Immature natural killer cell (primary cell): ENCODE results near the gene ADCY3. TPM values are rescaled to one million over a fixed set of nuclear protein-coding genes. Genes with fewer than 3 reads are reported as not detected.
"Not testable (repeated sequence)": the region's sequence is repeated elsewhere in the genome, so short reads cannot be mapped to it uniquely, and the experiment has no call there.

ENCODE experiments used
- DNase-seq, 3 donors: peaks; one replicate each; pipeline ENCODE4 v3.0.0; 2022; ENCODE audit warnings: mixed read lengths in 1 of 3
- H3K27ac Mint-ChIP-seq, 6 donors: one replicate each; pipeline ENCODE4 v1.8.0; 2020; ENCODE audit warnings: mixed read lengths in 6 of 6, mild to moderate bottlenecking in 5 of 6, inconsistent platforms in 4 of 6, moderate library complexity in 3 of 6
- H3K27me3 Mint-ChIP-seq, 3 donors: one replicate each; pipeline ENCODE4 v1.8.0; 2020 to 2021; ENCODE audit warnings: low read depth in 3 of 3, mild to moderate bottlenecking in 3 of 3, mixed read lengths in 3 of 3, moderate library complexity in 3 of 3, inconsistent platforms in 1 of 3
- H3K36me3 Mint-ChIP-seq, 3 donors: one replicate each; pipeline ENCODE4 v1.8.0; 2020; ENCODE audit warnings: mixed read lengths in 3 of 3, inconsistent platforms in 2 of 3, mild to moderate bottlenecking in 2 of 3
- H3K4me1 Mint-ChIP-seq, 2 donors: one replicate each; pipeline ENCODE4 v1.8.0; 2020; ENCODE audit warnings: inconsistent platforms in 2 of 2, mild to moderate bottlenecking in 2 of 2, mixed read lengths in 2 of 2, moderate library complexity in 1 of 2
- H3K4me3 Mint-ChIP-seq, 5 donors: one replicate each; pipeline ENCODE4 v1.8.0; 2020; ENCODE audit warnings: mild to moderate bottlenecking in 5 of 5, mixed read lengths in 5 of 5, inconsistent platforms in 3 of 5, moderate library complexity in 3 of 5
- H3K9me3 Mint-ChIP-seq, 6 donors: one replicate each; pipeline ENCODE4 v1.8.0; 2020; ENCODE audit warnings: mild to moderate bottlenecking in 6 of 6, mixed read lengths in 6 of 6, inconsistent platforms in 4 of 6, moderate library complexity in 3 of 6
- polyA plus RNA-seq, 3 donors: library from polyadenylated mRNA; unstranded; fragments of 300-500 nt; fragmentation: Illumina TruSeq; gene quantifications; one replicate each; pipeline ENCODE4 v1.2.3, GENCODE V29; 2021

ADCY3 gene
- polyA plus RNA-seq, 3 donors from 2014 or later, result 0.86 to 2.1 TPM; not detected in 1

DNA sequence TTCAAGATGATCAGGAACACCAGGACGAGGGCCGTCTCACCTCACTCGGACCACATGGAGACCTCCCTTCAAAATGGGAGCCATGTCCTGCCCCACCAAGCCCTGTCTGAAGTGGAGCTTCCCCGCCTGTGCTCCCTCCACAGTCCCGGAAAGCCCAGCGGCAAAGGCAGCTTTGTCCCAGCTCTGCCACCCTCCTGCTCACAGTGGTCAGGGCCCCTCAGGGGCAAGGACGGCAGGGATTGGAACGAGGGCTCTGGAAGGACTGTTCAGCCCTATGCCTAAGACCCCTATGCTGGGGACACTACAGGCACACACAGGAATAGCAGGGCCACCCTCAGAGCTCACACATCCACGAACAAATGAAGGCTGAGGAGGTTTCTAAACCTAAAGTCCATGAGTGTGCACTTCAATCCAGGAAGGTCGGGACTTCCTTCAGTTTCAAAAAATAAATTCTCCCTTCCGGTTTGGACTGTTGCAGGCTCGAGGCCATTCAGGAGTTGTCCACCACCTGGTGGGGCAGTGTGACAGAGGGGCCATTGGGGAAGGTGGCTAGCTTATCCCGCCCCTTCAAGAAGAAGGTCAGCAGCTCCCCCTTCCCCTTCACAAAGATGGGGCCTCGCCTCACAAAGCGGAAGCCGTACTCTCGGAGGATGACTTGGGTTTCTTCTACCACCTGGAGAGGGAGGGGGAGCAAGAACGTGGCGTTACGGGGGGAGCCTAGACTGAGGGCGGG is 100.4 kb downstream of the ADCY3 start:
- Mint-ChIP-seq H3K27ac (no peak overlapping the region), H3K9me3 (no peaks in the 10 kb centered on the region), H3K4me1 (peaks cover 10 to 13% of the 10 kb centered on the region in 2 donors), H3K36me3 (peaks cover 20 to 43% (median 21%) of the 10 kb centered on the region in 3 donors), H3K4me3 (no peak overlapping the region), H3K27me3 (no peaks in the 10 kb centered on the region)
- DNase-seq, result no peak

DNA sequence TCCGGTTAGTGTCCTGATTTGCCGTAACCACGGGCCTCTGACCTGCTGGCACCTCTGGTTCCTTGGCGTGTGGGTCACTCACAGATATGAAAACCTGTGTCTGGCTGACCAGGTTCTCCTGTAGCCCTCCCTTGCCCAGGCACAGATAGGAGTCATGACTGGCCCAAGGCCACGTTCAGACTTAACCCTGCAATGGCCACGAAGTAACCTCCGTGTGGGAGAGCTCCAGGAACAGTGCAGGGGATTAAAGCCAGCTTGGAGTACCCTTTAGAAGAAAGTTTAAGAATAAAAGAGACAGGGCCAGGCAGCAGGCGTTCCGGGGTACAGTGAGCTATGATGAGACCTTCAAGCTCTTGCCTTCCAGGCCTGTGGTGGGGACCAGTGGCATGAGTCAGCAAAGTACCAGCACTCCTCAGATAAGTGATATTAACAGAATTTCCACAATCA is 101.3 kb downstream of the ADCY3 start:
- Mint-ChIP-seq H3K4me1 (peaks cover 10 to 22% of the 10 kb centered on the region in 2 donors), H3K27ac (peak overlapping the region in 2 of 6 donors; percentile 45 to 50), H3K4me3 (no peak overlapping the region), H3K27me3 (no peaks in the 10 kb centered on the region), H3K36me3 (peaks cover 21 to 47% (median 25%) of the 10 kb centered on the region in 3 donors), H3K9me3 (no peaks in the 10 kb centered on the region)
- DNase-seq, result no peak

DNA sequence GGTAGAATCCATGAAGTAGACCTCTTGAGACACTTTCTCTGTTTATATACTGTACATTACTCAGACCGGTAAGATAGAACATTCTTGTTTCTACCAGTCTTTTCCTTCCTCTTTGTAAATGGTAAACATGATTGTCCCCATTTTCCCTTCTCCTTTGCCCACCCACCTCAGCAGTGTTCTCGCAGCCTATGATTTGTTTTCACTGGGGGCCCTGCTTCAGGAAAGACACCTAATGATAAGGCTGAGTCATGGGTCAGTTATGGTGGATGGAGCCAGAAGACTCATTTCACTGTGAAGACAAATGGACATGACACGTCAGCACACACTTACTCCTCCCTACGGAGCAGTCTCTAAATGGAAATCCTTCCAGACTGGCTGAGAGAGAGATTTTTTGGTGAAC is 103.2 kb downstream of the ADCY3 start:
- Mint-ChIP-seq H3K4me3 (no peak overlapping the region), H3K27ac (peak overlapping the region in 2 of 6 donors; percentile 34 to 49), H3K4me1 (peaks cover 10 to 22% of the 10 kb centered on the region in 2 donors)

DNA sequence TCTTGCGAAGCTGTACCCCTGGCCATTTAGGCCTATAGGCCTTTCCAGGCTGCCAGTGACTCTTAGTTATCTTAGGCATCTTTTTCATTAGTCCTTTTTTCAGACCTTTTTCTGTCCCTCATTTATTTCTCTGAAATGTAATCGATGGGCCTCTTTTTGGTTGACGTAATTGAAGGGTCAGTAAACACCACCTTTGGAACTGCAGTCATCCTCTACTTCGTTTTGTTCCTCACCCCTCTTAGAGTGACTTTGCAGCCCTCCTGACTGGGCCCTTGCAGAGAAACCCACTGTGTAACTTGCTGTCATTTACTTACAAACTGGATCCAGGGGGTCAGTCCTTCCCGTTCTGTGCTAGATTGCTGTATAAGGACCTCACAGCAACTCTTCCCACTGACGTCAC is 103.6 kb downstream of the ADCY3 start:
- Mint-ChIP-seq H3K4me1 (peaks cover 10 to 22% of the 10 kb centered on the region in 2 donors), H3K9me3 (no peaks in the 10 kb centered on the region), H3K27ac (peak overlapping the region in 2 of 6 donors; percentile 34 to 49), H3K27me3 (peaks cover 0 to 2% (median 0%) of the 10 kb centered on the region in 3 donors), H3K36me3 (peaks cover 25 to 47% (median 30%) of the 10 kb centered on the region in 3 donors), H3K4me3 (no peak overlapping the region)
- no peak for DNase-seq

More for the DNA sequence above, 103.2 kb downstream of the ADCY3 start:
- Mint-ChIP-seq H3K36me3 (peaks cover 25 to 47% (median 28%) of the 10 kb centered on the region in 3 donors), H3K9me3 (no peaks in the 10 kb centered on the region), H3K27me3 (peaks cover 0 to 2% (median 0%) of the 10 kb centered on the region in 3 donors)
- no peak for DNase-seq

DNA sequence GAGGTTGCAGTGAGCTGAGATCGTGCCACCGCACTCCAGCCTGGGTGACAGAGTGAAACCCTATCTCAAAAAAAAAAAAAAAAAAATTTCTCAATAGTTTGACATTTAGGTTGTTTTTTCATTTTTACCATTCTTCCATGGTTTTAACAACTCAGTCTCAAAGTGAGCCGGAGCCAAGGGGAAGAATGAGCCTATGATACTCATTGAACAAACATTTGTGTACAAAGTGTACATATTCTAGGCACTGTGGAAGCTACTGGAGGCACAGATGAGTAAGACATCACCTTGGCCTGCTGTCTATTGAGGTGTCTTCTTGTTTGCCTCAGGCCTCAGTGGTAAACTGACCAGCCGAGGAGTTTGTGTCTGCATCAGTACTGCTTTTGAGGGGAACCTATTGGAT is 104.9 kb downstream of the ADCY3 start:
- peaks cover 10 to 22% of the 10 kb centered on the region in 2 donors for H3K4me1 Mint-ChIP-seq
- H3K27ac Mint-ChIP-seq, result peak overlapping the region in 3 of 6 donors; percentile 38 to 57 (median 53)
- H3K36me3 Mint-ChIP-seq, result peaks cover 25 to 39% (median 30%) of the 10 kb centered on the region in 3 donors
- no peaks in the 10 kb centered on the region for H3K9me3 Mint-ChIP-seq
- DNase-seq, result no peak
- H3K4me3 Mint-ChIP-seq, result no peak overlapping the region
- peaks cover 0 to 2% (median 0%) of the 10 kb centered on the region in 3 donors for H3K27me3 Mint-ChIP-seq

DNA sequence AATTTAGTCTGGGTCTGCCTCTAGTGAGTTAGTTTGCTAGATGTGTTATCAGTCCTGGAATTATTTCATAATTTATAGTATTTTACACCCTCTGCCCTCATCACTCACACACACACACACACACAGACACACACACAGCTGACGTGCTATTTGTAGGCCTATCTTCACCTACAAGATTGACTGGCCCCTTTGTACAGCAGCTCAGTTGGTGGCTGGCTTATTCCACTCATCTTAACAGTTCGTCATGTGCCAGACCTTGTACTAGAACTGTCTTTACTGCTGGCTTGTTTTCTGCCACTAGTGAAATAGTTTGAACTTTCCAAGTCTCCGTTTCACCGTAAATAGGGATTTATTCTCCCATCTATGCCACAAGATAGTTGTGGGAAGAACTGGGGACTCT is 105.5 kb downstream of the ADCY3 start:
- H3K4me3 Mint-ChIP-seq, result no peak overlapping the region
- no peak for DNase-seq
- H3K27ac Mint-ChIP-seq, result peak overlapping the region in 1 of 6 donors; percentile 12
- peaks cover 25 to 39% (median 30%) of the 10 kb centered on the region in 3 donors for H3K36me3 Mint-ChIP-seq
- H3K9me3 Mint-ChIP-seq, result no peaks in the 10 kb centered on the region
- peaks cover 0 to 2% (median 0%) of the 10 kb centered on the region in 3 donors for H3K27me3 Mint-ChIP-seq
- H3K4me1 Mint-ChIP-seq, result peaks cover 10 to 22% of the 10 kb centered on the region in 2 donors

DNA sequence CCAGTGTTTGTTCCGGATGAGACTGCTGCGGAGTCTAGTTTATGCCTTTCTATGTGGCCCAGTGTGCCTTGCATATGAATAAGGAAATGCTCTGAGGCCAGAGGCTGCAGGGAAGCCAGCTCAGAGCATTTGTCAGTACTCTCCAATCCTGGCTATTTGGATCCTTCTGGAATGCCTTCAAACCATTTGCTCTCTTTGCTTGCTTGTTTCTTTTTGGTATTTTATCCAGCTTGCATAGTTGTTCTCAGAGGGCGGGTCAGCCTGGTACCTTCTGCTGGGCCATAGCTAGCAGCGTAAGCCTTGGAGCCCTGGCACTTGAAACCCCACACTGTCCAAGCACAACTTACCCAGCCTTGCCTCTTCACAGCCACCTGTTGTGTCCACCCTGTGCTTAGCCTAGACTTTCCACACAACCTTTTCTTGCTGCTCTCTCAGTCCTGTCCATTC is 106.3 kb downstream of the ADCY3 start:
- peaks cover 21 to 36% (median 30%) of the 10 kb centered on the region in 3 donors for H3K36me3 Mint-ChIP-seq
- H3K27ac Mint-ChIP-seq, result peak overlapping the region in 1 of 6 donors; percentile 4

DNA sequence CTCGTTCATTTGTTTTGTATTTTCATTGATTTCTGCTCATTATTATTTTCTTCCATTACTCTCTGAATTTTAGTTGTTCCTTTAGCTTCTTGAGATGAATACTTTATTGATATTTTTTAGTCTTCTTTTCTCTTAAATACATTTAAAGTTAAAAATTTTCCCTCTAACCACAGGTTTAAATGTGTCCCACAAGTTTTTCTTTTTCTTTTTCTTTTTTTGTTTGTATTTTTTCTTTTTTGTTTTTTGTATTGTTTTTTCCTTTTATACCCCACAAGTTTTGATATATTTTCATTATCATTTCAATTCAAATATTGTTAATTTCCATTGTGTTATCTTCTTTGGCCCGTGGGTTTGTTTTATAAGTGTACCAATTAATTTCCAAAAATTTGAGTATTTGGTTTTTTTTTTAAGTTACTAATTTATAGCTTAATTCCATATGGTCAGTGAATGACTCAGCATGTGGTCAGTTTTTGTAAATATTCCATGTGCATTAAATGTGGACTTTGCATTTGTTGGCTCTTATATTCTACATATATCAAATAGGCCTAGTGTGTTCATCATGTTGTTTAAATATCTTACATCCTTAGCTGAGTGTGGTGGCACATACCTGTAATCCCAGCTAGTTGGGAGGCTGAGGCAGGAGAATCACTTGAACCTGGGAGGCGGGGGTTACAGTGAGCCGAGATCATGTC is 110.6 kb downstream of the ADCY3 start:
- DNase-seq, result no peak
- Mint-ChIP-seq H3K27ac (peak overlapping the region in 2 of 6 donors; percentile 32 to 73), H3K36me3 (peaks cover 17 to 27% (median 17%) of the 10 kb centered on the region in 3 donors), H3K27me3 (peaks cover 0 to 2% (median 0%) of the 10 kb centered on the region in 3 donors), H3K4me3 (no peak overlapping the region), H3K4me1 (peaks cover 0 to 16% of the 10 kb centered on the region in 2 donors), H3K9me3 (peaks cover 0 to 3% (median 0%) of the 10 kb centered on the region in 6 donors)

More for the DNA sequence above, 106.3 kb downstream of the ADCY3 start:
- Mint-ChIP-seq H3K9me3 (no peaks in the 10 kb centered on the region), H3K4me3 (no peak overlapping the region), H3K27me3 (peaks cover 0 to 2% (median 0%) of the 10 kb centered on the region in 3 donors), H3K4me1 (peaks cover 10 to 29% of the 10 kb centered on the region in 2 donors)
- no peak for DNase-seq

DNA sequence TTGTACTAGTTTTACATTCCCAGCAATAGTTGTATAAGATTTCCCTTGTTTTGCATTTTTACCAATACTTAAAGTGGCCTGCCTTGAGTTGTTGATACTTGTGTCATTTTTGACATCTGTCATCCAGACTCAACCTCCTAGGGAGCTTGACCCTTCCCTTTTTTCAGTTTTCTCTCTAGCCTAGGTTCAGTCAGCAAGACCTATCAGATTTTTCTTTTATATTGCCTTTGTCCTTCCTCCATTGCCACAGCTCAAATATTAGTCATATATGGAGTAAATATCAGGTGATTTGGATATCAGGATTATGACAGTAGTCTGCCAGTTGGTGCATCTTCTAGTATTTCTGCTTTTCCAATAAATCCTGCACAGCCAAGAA is 113.4 kb downstream of the ADCY3 start:
- no peak overlapping the region for H3K4me3 Mint-ChIP-seq
- DNase-seq, result no peak
- peak overlapping the region in 2 of 6 donors; percentile 10 to 39 for H3K27ac Mint-ChIP-seq

DNA sequence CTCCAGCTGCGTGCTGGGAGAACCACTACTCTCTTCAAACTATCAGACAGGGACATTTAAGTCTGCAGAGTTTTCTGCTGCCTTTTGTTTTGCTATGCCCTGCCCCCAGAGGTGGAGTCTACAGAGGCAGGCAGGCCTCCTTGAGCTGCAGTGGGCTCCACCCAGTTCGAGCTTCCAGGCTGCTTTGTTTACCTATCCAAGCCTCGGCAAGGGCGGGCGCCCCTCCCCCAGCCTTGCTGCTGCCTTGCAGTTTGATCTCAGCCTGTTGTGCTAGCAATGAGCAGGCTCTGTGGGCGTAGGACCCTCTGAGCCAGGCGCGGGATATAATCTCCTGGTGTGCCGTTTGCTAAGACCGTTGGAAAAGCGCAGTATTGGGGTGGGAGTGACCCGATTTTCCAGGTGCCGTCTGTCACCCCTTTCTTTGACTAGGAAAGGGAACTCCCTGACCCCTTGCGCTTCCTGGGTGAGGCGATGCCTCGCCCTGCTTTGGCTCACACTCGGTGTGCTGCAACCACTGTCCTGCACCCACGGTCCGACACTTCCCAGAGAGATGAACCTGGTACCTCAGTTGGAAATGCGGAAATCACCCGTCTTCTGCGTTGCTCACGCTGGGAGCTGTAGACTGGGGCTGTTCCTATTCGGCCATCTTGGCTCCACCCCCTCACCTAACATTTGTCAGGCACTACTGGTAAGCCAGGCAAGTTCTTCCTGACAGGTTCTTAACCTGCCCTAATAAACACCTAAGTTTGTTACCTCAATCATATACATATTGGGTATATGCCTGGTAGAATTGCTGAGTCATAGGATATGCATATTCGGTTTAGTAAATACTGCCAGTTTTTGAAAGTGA is 114.0 kb downstream of the ADCY3 start:
- Mint-ChIP-seq H3K27ac (peak overlapping the region in 3 of 6 donors; percentile 9 to 39 (median 38)), H3K36me3 (peaks cover 12 to 23% (median 22%) of the 10 kb centered on the region in 3 donors)
- DNase-seq, H3K27me3 Mint-ChIP-seq, H3K4me1 Mint-ChIP-seq, H3K4me3 Mint-ChIP-seq, H3K9me3 Mint-ChIP-seq: not testable (repeated sequence)

More for the DNA sequence above, 113.4 kb downstream of the ADCY3 start:
- Mint-ChIP-seq H3K36me3 (peaks cover 12 to 21% (median 21%) of the 10 kb centered on the region in 3 donors), H3K27me3 (no peaks in the 10 kb centered on the region), H3K4me1 (peaks cover 0 to 9% of the 10 kb centered on the region in 2 donors), H3K9me3 (peaks cover 0 to 3% (median 0%) of the 10 kb centered on the region in 6 donors)

DNA sequence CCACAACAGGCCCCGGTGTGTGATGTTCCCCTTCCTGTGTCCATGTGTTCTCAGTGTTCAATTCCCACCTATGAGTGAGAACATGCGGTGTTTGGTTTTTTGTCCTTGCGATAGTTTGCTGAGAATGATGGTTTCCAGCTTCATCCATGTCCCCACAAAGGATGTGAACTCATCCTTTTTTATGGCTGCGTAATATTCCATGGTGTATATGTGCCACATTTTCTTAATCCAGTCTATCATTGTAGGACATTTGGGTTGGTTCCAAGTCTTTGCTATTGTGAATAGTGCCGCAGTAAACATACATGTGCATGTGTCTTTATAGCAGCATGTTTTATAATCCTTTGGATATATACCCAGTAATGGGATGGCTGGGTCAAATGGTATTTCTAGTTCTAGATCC is 119.5 kb downstream of the ADCY3 start:
- not testable (repeated sequence) for DNase-seq, H3K27ac Mint-ChIP-seq, H3K27me3 Mint-ChIP-seq, H3K4me1 Mint-ChIP-seq, H3K4me3 Mint-ChIP-seq, H3K9me3 Mint-ChIP-seq
- peaks cover 0 to 29% (median 25%) of the 10 kb centered on the region in 3 donors for H3K36me3 Mint-ChIP-seq

DNA sequence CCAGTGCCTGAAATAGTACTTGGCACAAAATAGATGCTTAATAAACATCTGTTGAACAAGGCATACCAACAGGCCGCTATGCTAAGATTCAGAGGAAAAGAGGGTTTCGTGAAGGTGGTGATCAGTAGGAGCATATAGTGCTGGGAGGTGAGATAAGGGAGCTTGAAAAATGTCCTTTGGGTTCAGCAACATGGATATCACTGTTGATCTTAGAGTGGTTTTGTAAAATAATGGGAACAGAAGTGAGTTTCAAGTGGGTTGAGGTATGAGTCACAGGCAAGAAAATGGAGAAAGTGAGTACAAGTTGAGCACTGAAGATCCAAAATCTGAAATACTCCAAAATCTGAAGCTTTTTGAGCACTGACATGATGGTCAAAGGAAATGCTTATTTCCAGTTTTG is 122.4 kb downstream of the ADCY3 start:
- no peak for DNase-seq
- peaks cover 5 to 14% (median 7%) of the 10 kb centered on the region in 3 donors for H3K27me3 Mint-ChIP-seq
- H3K9me3 Mint-ChIP-seq, result peaks cover 0 to 1% (median 0%) of the 10 kb centered on the region in 6 donors
- peaks cover 24 to 35% of the 10 kb centered on the region in 2 donors for H3K4me1 Mint-ChIP-seq
- no peak overlapping the region for H3K4me3 Mint-ChIP-seq
- H3K36me3 Mint-ChIP-seq, result peaks cover 0 to 22% (median 20%) of the 10 kb centered on the region in 3 donors
- H3K27ac Mint-ChIP-seq, result peak overlapping the region in 3 of 6 donors; percentile 31 to 36 (median 32)
